ENCODE results near the gene RELN. TPM values are rescaled to one million over a fixed set of nuclear protein-coding genes. Genes with fewer than 3 reads are reported as not detected.

The RELN gene
- total RNA-seq, 1 donor from 2014 or later, result 0.19 TPM

DNA sequence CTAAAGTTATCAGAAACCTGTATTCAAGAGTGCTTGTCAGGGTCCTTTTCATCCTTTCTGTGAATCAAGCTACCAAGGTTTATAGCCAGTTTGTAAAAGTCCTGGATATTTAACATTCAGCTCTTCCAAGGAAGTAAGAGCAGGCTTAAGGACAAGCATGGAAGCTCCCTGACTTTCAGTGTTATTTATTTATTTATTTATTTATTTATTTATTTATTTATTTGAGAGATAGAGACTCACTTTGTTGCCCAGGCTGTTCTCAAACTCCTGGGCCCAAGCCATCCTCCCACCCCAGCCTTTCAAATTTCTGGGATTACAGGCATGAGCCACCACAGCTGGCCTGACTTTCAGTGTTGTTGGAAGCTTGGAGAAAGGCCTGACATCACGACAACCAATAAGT lies 44.4 kb upstream of the RELN start:
- H3K27ac Mint-ChIP-seq (ENCODE audit: unreplicated experiment), result no peak overlapping the region
- no peaks in the 10 kb centered on the region for H3K36me3 Mint-ChIP-seq (ENCODE audit: unreplicated experiment)
- no peak for DNase-seq (ENCODE audit: extremely low spot score, unreplicated experiment)
- no peaks in the 10 kb centered on the region for H3K27me3 Mint-ChIP-seq (ENCODE audit: unreplicated experiment)
- no peaks in the 10 kb centered on the region for H3K4me1 Mint-ChIP-seq (ENCODE audit: unreplicated experiment)
- peaks cover 6% of the 10 kb centered on the region for H3K9me3 Mint-ChIP-seq (ENCODE audit: unreplicated experiment)
- TF ChIP-seq, protein P1, sequence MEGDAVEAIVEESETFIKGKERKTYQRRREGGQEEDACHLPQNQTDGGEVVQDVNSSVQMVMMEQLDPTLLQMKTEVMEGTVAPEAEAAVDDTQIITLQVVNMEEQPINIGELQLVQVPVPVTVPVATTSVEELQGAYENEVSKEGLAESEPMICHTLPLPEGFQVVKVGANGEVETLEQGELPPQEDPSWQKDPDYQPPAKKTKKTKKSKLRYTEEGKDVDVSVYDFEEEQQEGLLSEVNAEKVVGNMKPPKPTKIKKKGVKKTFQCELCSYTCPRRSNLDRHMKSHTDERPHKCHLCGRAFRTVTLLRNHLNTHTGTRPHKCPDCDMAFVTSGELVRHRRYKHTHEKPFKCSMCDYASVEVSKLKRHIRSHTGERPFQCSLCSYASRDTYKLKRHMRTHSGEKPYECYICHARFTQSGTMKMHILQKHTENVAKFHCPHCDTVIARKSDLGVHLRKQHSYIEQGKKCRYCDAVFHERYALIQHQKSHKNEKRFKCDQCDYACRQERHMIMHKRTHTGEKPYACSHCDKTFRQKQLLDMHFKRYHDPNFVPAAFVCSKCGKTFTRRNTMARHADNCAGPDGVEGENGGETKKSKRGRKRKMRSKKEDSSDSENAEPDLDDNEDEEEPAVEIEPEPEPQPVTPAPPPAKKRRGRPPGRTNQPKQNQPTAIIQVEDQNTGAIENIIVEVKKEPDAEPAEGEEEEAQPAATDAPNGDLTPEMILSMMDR (IDR thresholded peaks at IDR 0.05), result no peak
- H3K4me3 Mint-ChIP-seq (ENCODE audit: unreplicated experiment), result no peak overlapping the region

DNA sequence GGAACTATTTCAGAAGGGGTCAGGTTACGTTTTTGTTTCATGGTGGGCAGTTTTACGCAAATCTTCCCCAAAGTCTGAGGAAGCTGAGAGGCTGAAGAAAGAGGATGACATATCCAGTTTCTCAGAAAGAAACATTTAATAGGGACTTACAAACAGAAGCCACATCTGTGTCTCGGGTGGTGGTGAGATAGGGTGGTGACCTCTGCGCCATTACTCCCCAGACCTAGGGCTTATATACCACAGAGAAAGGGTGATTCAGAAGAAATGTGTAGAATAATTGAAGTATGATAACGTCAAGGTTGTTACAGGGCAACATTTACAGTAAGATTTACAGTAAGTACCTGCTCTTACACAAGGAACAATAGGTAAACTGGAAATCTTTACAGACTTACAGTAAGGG lies 43.0 kb upstream of the RELN start:
- Mint-ChIP-seq H3K4me1 (ENCODE audit: unreplicated experiment) (no peaks in the 10 kb centered on the region), H3K36me3 (ENCODE audit: unreplicated experiment) (no peaks in the 10 kb centered on the region), H3K9me3 (ENCODE audit: unreplicated experiment) (peaks cover 6% of the 10 kb centered on the region), H3K27me3 (ENCODE audit: unreplicated experiment) (no peaks in the 10 kb centered on the region), H3K27ac (ENCODE audit: unreplicated experiment) (no peak overlapping the region), H3K4me3 (ENCODE audit: unreplicated experiment) (no peak overlapping the region)
- TF ChIP-seq, protein P1 (IDR thresholded peaks at IDR 0.05), result no peak
- no peak for DNase-seq (ENCODE audit: extremely low spot score, unreplicated experiment)

DNA sequence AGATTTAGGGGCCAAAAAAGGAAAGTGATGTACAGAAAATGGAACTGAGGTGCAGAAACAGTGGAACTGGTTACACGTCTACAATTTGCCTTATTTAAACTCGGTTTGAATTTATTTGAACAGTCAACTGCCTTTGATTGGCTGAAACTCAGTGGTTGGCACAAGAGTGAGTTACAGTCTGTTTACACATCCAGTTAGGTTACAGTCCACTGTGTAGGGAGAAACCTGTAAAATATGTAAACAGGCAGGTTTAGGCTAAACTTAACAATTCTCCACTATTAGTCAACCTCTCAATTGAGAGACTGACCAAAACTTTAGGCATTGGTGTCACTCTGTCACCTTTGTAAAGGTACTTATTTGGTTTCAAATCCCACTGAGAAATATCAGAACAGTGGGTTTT lies 40.3 kb upstream of the RELN start:
- H3K4me3 Mint-ChIP-seq (ENCODE audit: unreplicated experiment), result no peak overlapping the region
- peaks cover 2% of the 10 kb centered on the region for H3K27me3 Mint-ChIP-seq (ENCODE audit: unreplicated experiment)
- TF ChIP-seq, protein P1 (IDR thresholded peaks at IDR 0.05), result no peak
- H3K4me1 Mint-ChIP-seq (ENCODE audit: unreplicated experiment), result no peaks in the 10 kb centered on the region
- DNase-seq (ENCODE audit: extremely low spot score, unreplicated experiment), result no peak
- no peak overlapping the region for H3K27ac Mint-ChIP-seq (ENCODE audit: unreplicated experiment)
- H3K9me3 Mint-ChIP-seq (ENCODE audit: unreplicated experiment), result peaks cover 5% of the 10 kb centered on the region
- no peaks in the 10 kb centered on the region for H3K36me3 Mint-ChIP-seq (ENCODE audit: unreplicated experiment)

DNA sequence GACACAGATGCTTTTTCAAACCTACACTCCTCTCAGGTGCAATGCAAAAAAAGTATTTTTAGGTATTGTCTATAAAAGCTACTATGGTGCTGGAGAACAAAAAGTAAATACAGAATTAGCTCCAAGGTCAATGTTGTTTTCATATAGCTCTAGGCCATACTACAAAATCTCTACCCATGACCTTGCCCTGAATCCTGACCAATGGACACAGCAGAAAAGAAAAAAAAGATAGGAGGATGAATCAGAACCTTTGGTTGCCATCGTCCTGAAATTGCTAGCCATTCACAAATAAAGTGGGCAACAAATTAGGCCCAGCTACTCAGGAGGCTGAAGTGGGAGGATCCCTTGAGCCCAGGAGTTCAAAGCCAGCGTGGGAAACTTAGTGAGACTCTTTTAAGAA lies 35.2 kb upstream of the RELN start:
- no peaks in the 10 kb centered on the region for H3K4me1 Mint-ChIP-seq (ENCODE audit: unreplicated experiment)
- H3K4me3 Mint-ChIP-seq (ENCODE audit: unreplicated experiment), result no peak overlapping the region
- H3K9me3 Mint-ChIP-seq (ENCODE audit: unreplicated experiment), result no peaks in the 10 kb centered on the region
- DNase-seq (ENCODE audit: extremely low spot score, unreplicated experiment), result no peak
- no peaks in the 10 kb centered on the region for H3K36me3 Mint-ChIP-seq (ENCODE audit: unreplicated experiment)
- peaks cover 5% of the 10 kb centered on the region for H3K27me3 Mint-ChIP-seq (ENCODE audit: unreplicated experiment)
- H3K27ac Mint-ChIP-seq (ENCODE audit: unreplicated experiment), result no peak overlapping the region
- TF ChIP-seq, protein P1 (IDR thresholded peaks at IDR 0.05), result no peak

DNA sequence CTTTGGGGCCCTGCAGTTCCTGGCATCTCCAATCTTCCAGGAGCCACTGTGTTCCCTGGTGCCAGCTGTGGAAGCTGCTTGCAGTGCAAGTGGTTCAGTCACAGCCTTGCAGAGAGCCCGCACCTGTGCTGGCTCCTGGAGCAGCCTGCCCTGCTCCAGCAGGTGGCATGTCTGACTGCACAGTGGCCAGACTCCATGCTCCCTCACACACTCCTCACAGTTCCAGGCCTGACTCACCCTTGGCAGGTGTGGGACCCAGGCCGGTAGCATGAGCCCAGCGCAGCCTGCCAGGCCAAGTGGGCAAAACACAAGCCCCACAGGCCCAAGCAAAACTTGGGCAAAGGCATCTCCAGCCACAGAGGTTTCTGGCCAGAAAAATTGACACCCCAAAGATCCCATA lies 33.6 kb upstream of the RELN start:
- Mint-ChIP-seq H3K36me3 (ENCODE audit: unreplicated experiment) (no peaks in the 10 kb centered on the region), H3K9me3 (ENCODE audit: unreplicated experiment) (no peaks in the 10 kb centered on the region), H3K27ac (ENCODE audit: unreplicated experiment) (no peak overlapping the region), H3K4me1 (ENCODE audit: unreplicated experiment) (no peaks in the 10 kb centered on the region), H3K27me3 (ENCODE audit: unreplicated experiment) (peaks cover 9% of the 10 kb centered on the region), H3K4me3 (ENCODE audit: unreplicated experiment) (no peak overlapping the region)
- TF ChIP-seq, protein P1 (IDR thresholded peaks at IDR 0.05), result no peak
- DNase-seq (ENCODE audit: extremely low spot score, unreplicated experiment), result no peak
